Amniotic stem cell (primary cell): ENCODE measurements around the gene LINC00632.

Experiments used
- DNase-seq: peaks from one replicate; lab custom pipeline; 2025; lab: John Stamatoyannopoulos, UW

Gene LINC00632

GRCh38 chrX:140765043-140765784 lies 55.7 kb downstream of the LINC00632 start:
- DNase-seq: no peak

GRCh38 chrX:140766024-140766611 lies 56.6 kb downstream of the LINC00632 start:
- DNase-seq: no peak

GRCh38 chrX:140767646-140768045 lies 58.1 kb downstream of the LINC00632 start:
- no peak for DNase-seq

- DNase-seq: no peak
Measured at GRCh38 chrX:140775211-140775610, 65.7 kb downstream of the LINC00632 start.

- DNase-seq: no peak
Measured at GRCh38 chrX:140776320-140776719, 66.8 kb downstream of the LINC00632 start.

GRCh38 chrX:140794642-140795041 lies 85.1 kb downstream of the LINC00632 start:
- DNase-seq: no peak

GRCh38 chrX:140799216-140799615 lies 89.7 kb downstream of the LINC00632 start:
- no peak for DNase-seq

GRCh38 chrX:140804292-140804691 lies 94.7 kb downstream of the LINC00632 start:
- no peak for DNase-seq

GRCh38 chrX:140815868-140816267 lies 106.3 kb downstream of the LINC00632 start:
- no peak for DNase-seq

- DNase-seq: peak; percentile 3
Measured at GRCh38 chrX:140817943-140818342, 108.4 kb downstream of the LINC00632 start.

GRCh38 chrX:140821280-140821679 lies 111.7 kb downstream of the LINC00632 start:
- DNase-seq: no peak

GRCh38 chrX:140822184-140822583 lies 112.6 kb downstream of the LINC00632 start:
- DNase-seq: no peak

GRCh38 chrX:140822861-140823260 lies 113.3 kb downstream of the LINC00632 start:
- no peak for DNase-seq

- DNase-seq: no peak
Measured at GRCh38 chrX:140836874-140837273, 127.3 kb downstream of the LINC00632 start.
